Measurements from ENCODE around the gene SLC4A1. TPM values are rescaled to one million over a fixed set of nuclear protein-coding genes. Genes with fewer than 3 reads are reported as not detected.

The SLC4A1 gene
- total and polyA plus RNA-seq, 2 of the 13 experiments (the other 11 are each of a cell fraction or from before 2014, with no cell fraction given), result not detected

DNA sequence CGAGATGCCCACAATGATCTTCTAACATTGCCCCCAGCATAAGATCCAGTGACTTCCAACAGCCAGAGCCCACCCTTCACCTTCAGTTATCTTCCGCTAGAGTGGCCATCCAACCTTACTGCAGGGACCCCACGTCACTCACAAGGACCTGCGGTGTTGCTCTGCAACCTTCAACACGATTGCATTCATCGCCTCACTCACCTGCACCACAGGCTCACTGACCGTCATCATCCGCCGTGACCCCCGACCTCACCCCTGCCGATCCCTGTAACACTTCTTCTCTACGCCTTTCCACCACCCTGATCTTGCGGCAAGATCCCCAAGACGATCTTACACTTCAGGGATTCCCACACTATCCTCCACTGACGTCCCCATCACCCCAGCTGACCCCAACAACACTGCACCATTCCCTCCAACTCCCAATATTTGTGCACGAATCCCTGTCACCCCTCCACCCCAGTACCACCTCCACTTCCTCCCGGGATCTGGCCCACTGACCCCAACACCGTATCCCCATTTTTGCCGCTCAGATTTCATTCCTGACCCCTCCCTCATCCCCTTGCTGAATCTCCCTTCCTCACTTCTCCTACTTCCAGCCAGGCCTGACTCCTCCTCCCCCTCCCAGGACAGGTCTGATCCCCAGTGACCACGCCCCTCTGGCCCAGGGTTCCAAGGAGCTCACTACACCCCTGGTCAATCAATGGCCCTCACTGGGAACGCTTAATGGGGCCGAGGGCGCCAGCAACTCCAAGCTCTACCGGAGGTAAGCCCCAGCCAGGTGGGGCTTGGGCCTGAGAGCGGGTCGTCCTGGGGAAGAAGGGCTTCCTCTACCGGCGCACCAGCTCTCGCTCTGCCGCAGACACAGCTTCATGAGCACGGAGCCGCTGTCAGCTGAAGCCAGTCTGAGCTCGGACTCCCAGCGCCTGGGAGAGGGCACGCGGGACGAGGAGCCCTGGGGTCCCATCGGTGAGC is 48.1 kb upstream of the SLC4A1 start (continued):
- TF ChIP-seq, protein P1, sequence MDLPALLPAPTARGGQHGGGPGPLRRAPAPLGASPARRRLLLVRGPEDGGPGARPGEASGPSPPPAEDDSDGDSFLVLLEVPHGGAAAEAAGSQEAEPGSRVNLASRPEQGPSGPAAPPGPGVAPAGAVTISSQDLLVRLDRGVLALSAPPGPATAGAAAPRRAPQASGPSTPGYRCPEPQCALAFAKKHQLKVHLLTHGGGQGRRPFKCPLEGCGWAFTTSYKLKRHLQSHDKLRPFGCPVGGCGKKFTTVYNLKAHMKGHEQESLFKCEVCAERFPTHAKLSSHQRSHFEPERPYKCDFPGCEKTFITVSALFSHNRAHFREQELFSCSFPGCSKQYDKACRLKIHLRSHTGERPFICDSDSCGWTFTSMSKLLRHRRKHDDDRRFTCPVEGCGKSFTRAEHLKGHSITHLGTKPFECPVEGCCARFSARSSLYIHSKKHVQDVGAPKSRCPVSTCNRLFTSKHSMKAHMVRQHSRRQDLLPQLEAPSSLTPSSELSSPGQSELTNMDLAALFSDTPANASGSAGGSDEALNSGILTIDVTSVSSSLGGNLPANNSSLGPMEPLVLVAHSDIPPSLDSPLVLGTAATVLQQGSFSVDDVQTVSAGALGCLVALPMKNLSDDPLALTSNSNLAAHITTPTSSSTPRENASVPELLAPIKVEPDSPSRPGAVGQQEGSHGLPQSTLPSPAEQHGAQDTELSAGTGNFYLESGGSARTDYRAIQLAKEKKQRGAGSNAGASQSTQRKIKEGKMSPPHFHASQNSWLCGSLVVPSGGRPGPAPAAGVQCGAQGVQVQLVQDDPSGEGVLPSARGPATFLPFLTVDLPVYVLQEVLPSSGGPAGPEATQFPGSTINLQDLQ (CRISPR knock-in tag; IDR thresholded peaks at IDR 0.05), result no peak
- TF ChIP-seq, protein P2, sequence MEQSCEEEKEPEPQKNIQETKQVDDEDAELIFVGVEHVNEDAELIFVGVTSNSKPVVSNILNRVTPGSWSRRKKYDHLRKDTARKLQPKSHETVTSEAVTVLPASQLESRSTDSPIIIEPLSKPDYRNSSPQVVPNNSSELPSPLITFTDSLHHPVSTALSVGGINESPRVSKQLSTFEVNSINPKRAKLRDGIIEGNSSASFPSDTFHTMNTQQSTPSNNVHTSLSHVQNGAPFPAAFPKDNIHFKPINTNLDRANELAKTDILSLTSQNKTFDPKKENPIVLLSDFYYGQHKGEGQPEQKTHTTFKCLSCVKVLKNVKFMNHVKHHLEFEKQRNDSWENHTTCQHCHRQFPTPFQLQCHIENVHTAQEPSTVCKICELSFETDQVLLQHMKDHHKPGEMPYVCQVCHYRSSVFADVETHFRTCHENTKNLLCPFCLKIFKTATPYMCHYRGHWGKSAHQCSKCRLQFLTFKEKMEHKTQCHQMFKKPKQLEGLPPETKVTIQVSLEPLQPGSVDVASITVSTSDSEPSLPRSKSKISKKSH (CRISPR knock-in tag; IDR thresholded peaks at IDR 0.05; ENCODE audit: borderline replicate concordance), result peak; percentile 26; the same call in 1 of the 2 replicates
- TF ChIP-seq, protein P3, sequence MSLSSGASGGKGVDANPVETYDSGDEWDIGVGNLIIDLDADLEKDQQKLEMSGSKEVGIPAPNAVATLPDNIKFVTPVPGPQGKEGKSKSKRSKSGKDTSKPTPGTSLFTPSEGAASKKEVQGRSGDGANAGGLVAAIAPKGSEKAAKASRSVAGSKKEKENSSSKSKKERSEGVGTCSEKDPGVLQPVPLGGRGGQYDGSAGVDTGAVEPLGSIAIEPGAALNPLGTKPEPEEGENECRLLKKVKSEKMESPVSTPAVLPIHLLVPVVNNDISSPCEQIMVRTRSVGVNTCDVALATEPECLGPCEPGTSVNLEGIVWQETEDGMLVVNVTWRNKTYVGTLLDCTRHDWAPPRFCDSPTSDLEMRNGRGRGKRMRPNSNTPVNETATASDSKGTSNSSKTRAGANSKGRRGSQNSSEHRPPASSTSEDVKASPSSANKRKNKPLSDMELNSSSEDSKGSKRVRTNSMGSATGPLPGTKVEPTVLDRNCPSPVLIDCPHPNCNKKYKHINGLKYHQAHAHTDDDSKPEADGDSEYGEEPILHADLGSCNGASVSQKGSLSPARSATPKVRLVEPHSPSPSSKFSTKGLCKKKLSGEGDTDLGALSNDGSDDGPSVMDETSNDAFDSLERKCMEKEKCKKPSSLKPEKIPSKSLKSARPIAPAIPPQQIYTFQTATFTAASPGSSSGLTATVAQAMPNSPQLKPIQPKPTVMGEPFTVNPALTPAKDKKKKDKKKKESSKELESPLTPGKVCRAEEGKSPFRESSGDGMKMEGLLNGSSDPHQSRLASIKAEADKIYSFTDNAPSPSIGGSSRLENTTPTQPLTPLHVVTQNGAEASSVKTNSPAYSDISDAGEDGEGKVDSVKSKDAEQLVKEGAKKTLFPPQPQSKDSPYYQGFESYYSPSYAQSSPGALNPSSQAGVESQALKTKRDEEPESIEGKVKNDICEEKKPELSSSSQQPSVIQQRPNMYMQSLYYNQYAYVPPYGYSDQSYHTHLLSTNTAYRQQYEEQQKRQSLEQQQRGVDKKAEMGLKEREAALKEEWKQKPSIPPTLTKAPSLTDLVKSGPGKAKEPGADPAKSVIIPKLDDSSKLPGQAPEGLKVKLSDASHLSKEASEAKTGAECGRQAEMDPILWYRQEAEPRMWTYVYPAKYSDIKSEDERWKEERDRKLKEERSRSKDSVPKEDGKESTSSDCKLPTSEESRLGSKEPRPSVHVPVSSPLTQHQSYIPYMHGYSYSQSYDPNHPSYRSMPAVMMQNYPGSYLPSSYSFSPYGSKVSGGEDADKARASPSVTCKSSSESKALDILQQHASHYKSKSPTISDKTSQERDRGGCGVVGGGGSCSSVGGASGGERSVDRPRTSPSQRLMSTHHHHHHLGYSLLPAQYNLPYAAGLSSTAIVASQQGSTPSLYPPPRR (CRISPR knock-in tag; IDR thresholded peaks at IDR 0.05; ENCODE audit: borderline replicate concordance), result no peak
- TF ChIP-seq ZNF564 (CRISPR knock-in tag; IDR thresholded peaks at IDR 0.05) (no peak), ARNT (IDR thresholded peaks at IDR 0.05) (no peak), SPEN (CRISPR knock-in tag; IDR thresholded peaks at IDR 0.05; ENCODE audit: low read depth) (no peak), CREB1 (IDR thresholded peaks at IDR 0.05) (0 out of 2 replicates have a peak, but pooled peaks have one; percentile 41), CREB1 (CRISPR knock-in tag; IDR thresholded peaks at IDR 0.05) (no peak), ZKSCAN1 (IDR thresholded peaks at IDR 0.05; ENCODE audit: low read length) (no peak), AGO1 (IDR thresholded peaks at IDR 0.05; ENCODE audit: low read depth, low read length, poor library complexity, severe bottlenecking) (peak; percentile 89), ZNF24 (IDR thresholded peaks at IDR 0.05) (no peak), ZNF180 (CRISPR knock-in tag; IDR thresholded peaks at IDR 0.05; ENCODE audit: borderline replicate concordance, low read depth) (no peak), NFKB2 (CRISPR knock-in tag; IDR thresholded peaks at IDR 0.05; ENCODE audit: borderline replicate concordance) (no peak), ZNF292 (CRISPR knock-in tag; IDR thresholded peaks at IDR 0.05; ENCODE audit: borderline replicate concordance, low read depth) (no peak), ETV6 (CRISPR knock-in tag; conservative IDR thresholded peaks at IDR 0.05) (no peak), SATB2 (CRISPR knock-in tag; IDR thresholded peaks at IDR 0.05) (no peak)
- TF ChIP-seq, protein P4, sequence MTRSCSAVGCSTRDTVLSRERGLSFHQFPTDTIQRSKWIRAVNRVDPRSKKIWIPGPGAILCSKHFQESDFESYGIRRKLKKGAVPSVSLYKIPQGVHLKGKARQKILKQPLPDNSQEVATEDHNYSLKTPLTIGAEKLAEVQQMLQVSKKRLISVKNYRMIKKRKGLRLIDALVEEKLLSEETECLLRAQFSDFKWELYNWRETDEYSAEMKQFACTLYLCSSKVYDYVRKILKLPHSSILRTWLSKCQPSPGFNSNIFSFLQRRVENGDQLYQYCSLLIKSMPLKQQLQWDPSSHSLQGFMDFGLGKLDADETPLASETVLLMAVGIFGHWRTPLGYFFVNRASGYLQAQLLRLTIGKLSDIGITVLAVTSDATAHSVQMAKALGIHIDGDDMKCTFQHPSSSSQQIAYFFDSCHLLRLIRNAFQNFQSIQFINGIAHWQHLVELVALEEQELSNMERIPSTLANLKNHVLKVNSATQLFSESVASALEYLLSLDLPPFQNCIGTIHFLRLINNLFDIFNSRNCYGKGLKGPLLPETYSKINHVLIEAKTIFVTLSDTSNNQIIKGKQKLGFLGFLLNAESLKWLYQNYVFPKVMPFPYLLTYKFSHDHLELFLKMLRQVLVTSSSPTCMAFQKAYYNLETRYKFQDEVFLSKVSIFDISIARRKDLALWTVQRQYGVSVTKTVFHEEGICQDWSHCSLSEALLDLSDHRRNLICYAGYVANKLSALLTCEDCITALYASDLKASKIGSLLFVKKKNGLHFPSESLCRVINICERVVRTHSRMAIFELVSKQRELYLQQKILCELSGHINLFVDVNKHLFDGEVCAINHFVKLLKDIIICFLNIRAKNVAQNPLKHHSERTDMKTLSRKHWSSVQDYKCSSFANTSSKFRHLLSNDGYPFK (CRISPR knock-in tag; IDR thresholded peaks at IDR 0.05; ENCODE audit: borderline replicate concordance), result no peak
